MCF 10A (cell line): ENCODE measurements around the gene BRSK2. TPM values are rescaled to one million over a fixed set of nuclear protein-coding genes. Genes with fewer than 3 reads are reported as not detected.

Experiments
- BruUV-seq: library from RNA; stranded (reverse); fragments of 400-500 nt; replicated peaks from 2 replicates; lab custom pipeline; 2021; lab: Mats Ljungman, UMichigan
- CTCF ChIA-PET: fragments of 300-600 bp; sonication (Branson Sonifier 250); formaldehyde crosslinking; extraction: SDS; loops from one replicate; lab custom pipeline; 2021; ENCODE audit warnings: antibody characterized with exemption, inconsistent platforms; lab: Yijun Ruan, JAX
- POLR2A ChIA-PET: fragments of 300-600, 350-650 bp; sonication (Branson Sonifier 250); formaldehyde crosslinking; extraction: SDS; loops from one replicate; lab custom pipeline; 2020; ENCODE audit warnings: antibody characterized with exemption, inconsistent platforms; lab: Yijun Ruan, JAX
- DNase-seq: peaks from one replicate; pipeline ENCODE4 v3.0.0-alpha.2; 2018; ENCODE audit not compliant: unreplicated experiment
- H3K27ac Mint-ChIP-seq: one replicate; pipeline ENCODE4 v1.8.0; 2022; ENCODE audit warnings: mild to moderate bottlenecking, low read depth, mixed read lengths; ENCODE audit not compliant: unreplicated experiment
- H3K27me3 Mint-ChIP-seq: one replicate; pipeline ENCODE4 v1.8.0; 2022; ENCODE audit warnings: mixed read lengths; ENCODE audit not compliant: insufficient read depth, unreplicated experiment
- H3K36me3 Mint-ChIP-seq: one replicate; pipeline ENCODE4 v1.8.0; 2022; ENCODE audit warnings: mild to moderate bottlenecking, moderate library complexity, mixed read lengths; ENCODE audit not compliant: insufficient read depth, unreplicated experiment
- H3K4me1 Mint-ChIP-seq: one replicate; pipeline ENCODE4 v1.8.0; 2022; ENCODE audit warnings: mixed read lengths; ENCODE audit not compliant: insufficient read depth, unreplicated experiment
- H3K4me3 Mint-ChIP-seq: one replicate; pipeline ENCODE4 v1.8.0; 2022; ENCODE audit warnings: mild to moderate bottlenecking, moderate library complexity, mixed read lengths; ENCODE audit not compliant: unreplicated experiment
- H3K9me3 Mint-ChIP-seq: one replicate; pipeline ENCODE4 v1.8.0; 2022; ENCODE audit warnings: mixed read lengths; ENCODE audit not compliant: unreplicated experiment
- intact Hi-C: fragments of 100-400 bp; cut with micrococcal nuclease; formaldehyde crosslinking; loops from 2 replicates; pipeline ENCODE4 v1.14.1; 2022
- total RNA-seq: library from RNA; stranded (reverse); gene quantifications from 2 replicates; pipeline ENCODE4 v1.2.3, GENCODE V29; 2022
- TF ChIP-seq, protein P1 (sequence below): fragments of 200-600 bp; IDR thresholded peaks from one replicate; pipeline ENCODE4 v1.8.0; 2022; ENCODE audit warnings: antibody characterized with exemption, mild to moderate bottlenecking; ENCODE audit not compliant: unreplicated experiment

BRSK2 gene
- total RNA-seq, 1 experiment from 2014 or later = 0.44 TPM

DNA sequence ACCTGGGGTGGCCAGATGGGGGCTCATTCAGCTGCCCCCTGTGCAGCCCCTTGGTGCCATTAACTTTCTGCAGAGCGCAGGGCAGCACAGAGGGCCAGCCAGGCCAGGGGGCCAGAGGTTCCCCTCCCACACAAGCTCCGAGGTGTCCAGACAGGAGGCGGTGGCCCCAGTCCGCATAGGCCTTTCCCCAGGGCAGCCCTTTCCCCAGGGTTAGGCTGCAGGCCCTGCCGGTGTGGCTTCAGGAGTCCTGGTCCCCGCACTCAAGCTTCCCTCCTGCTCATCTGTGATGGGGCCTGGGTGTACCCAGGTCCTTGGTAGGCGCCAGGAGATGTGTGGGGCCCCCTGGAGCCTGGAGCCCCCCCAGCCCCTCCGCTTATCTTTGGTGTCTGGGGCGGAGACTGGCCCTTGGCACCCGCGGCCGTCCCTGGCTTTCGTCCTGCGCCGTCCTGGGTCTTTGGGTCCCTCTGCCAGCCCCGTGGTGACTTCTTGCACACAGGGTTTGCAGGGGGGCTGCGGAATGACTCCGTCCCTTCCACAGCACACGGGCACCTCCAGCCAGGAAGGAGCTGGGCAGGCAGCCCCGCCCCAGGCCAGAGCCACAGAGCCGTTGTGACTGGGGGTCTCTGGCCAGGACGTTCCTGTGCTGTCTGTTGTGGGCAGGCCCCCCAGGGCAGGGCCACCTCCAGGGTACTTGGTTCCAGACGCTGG is 8.9 kb downstream of the BRSK2 start:
- BruUV-seq = no TSS peak
- Mint-ChIP-seq H3K4me1 (no peaks in the 10 kb centered on the region), H3K9me3 (no peaks in the 10 kb centered on the region), H3K27ac (no peak overlapping the region), H3K4me3 (no peak overlapping the region), H3K27me3 (no peaks in the 10 kb centered on the region), H3K36me3 (no peaks in the 10 kb centered on the region)
- DNase-seq = no peak
- ChIA-PET POLR2A (interaction anchor here (0.6 kb wide), 1 partner anchor 22 kb away, joined by 3 read pairs; no protein-coding TSS in a partner anchor), CTCF (no interaction called here)
- TF ChIP-seq, protein P1, sequence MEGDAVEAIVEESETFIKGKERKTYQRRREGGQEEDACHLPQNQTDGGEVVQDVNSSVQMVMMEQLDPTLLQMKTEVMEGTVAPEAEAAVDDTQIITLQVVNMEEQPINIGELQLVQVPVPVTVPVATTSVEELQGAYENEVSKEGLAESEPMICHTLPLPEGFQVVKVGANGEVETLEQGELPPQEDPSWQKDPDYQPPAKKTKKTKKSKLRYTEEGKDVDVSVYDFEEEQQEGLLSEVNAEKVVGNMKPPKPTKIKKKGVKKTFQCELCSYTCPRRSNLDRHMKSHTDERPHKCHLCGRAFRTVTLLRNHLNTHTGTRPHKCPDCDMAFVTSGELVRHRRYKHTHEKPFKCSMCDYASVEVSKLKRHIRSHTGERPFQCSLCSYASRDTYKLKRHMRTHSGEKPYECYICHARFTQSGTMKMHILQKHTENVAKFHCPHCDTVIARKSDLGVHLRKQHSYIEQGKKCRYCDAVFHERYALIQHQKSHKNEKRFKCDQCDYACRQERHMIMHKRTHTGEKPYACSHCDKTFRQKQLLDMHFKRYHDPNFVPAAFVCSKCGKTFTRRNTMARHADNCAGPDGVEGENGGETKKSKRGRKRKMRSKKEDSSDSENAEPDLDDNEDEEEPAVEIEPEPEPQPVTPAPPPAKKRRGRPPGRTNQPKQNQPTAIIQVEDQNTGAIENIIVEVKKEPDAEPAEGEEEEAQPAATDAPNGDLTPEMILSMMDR = no peak
- intact Hi-C loops = no loop called here

DNA sequence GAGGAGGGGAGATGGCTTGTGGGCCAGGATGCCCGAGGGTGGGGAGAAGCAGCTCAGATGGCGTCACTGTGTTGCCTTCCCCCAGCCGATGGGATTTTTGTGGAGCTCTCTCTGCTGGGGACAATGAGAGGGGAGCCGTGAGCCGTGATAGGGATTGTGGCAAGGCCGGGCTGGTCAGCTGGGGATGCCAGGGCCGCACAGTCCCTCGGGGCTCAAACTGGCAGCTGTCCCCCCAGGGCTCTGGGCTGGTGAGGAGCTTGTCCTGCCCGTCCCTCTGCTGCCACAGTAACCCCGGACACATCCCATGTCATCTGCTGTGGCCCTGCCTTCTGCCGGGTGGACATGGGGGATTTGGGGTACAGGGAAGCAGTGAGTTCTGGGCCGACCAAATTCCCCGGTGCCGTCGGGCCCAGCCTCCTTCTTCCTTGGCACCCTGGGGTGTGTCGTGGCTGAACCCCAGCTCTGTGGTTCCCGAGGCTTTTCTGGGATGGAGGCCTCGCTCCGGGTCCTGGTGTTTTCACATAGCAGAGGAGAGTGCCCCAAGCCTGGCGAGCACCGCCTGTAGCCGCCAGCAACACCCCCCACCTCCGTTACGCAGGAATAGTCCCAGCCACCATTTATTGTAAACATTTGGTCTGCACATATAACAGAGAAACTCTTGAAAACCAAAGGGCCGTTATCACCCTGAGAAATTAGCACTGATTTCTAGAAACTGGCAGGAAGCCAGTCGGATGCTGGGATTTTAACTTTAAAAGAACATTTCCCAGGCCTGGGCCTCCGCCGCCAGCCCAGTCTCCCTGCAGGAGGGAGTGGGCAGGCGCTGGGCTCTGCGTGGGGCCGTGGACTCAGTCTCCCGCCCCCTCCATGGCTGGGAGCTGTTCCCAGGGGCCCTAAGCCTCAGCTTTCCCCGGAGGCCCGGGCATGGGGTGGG is 9.9 kb downstream of the BRSK2 start:
- intact Hi-C loops = no loop called here
- Mint-ChIP-seq H3K27ac (no peak overlapping the region), H3K36me3 (no peaks in the 10 kb centered on the region), H3K4me3 (no peak overlapping the region), H3K9me3 (no peaks in the 10 kb centered on the region), H3K4me1 (no peaks in the 10 kb centered on the region), H3K27me3 (no peaks in the 10 kb centered on the region)
- no TSS peak for BruUV-seq
- ChIA-PET POLR2A (no interaction called here), CTCF (interaction anchor here (0.6 kb wide), 1 partner anchor 12 kb away, joined by 4 read pairs; no protein-coding TSS in a partner anchor)
- no peak for DNase-seq
- TF ChIP-seq, protein P1 = no peak

DNA sequence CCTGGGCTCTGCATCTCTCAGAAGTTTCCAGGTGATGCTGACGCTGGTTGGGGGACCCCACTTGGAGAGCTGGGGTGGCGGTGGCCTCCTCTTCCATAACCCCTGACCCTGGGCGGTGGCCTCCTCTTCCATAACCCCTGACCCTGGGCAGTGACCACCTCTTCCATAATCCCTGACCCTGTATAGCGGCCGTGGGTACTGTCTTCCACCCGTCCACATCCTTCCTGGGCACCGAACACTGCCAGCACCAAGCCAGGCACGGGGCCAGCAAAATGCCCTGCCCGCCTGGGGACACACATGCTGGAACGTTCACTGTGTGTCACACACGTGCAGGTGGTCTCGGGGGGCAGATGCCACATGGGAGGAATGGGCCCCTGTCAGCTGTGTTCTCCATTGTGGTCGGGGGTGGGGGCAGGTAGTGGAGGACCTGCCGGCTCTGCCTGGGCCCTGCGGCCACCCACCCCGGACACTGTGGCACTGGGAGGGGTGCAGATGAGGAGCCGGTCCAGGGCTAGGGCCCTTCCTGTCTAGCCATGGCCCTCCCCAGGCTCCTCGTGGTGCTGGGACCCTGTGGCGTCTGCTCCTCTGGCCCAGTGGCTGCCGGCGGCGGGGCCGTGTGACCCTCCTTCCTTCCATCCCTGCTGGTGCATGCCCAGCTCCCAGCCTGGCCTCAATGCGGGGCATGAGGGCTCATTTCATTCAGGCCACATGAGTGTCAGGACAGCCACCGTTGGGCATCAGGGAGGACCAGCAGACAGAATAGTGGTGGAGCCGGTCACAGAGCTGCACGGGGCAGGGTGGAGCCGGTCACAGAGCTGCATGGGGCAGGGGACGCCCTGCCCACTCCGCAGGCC is 10.8 kb downstream of the BRSK2 start:
- ChIA-PET POLR2A (no interaction called here), CTCF (interaction anchor here (0.6 kb wide), 1 partner anchor 152 kb away, joined by 3 read pairs; no protein-coding TSS in a partner anchor)
- Mint-ChIP-seq H3K4me3 (no peak overlapping the region), H3K27ac (no peak overlapping the region), H3K27me3 (no peaks in the 10 kb centered on the region), H3K9me3 (no peaks in the 10 kb centered on the region), H3K36me3 (no peaks in the 10 kb centered on the region), H3K4me1 (no peaks in the 10 kb centered on the region)
- no peak for DNase-seq
- no TSS peak for BruUV-seq
- intact Hi-C loops = no loop called here
- TF ChIP-seq, protein P1 = no peak
